ENCODE measurements around the gene PSD2. TPM values are rescaled to one million over a fixed set of nuclear protein-coding genes. Genes with fewer than 3 reads are reported as not detected.

PSD2 gene
- total RNA-seq, 1 experiment from 2014 or later: 0.05 TPM

- CTCF ChIA-PET: interaction anchor here (0.6 to 3.7 kb wide), 7 partner anchors 9 to 180 kb away, joined by 3 to 42 read pairs (median 7); no protein-coding TSS in a partner anchor
- TF ChIP-seq TCF7L2 (IDR thresholded peaks at IDR 0.05; ENCODE audit: low read depth, low read length) (no peak), SIN3A (IDR thresholded peaks at IDR 0.05; ENCODE audit: borderline replicate concordance, insufficient read depth, low read depth, low read length) (no peak), POLR2AphosphoS5 (IDR thresholded peaks at IDR 0.05; ENCODE audit: low read depth, low read length) (no peak)
- TF ChIP-seq, protein P1, sequence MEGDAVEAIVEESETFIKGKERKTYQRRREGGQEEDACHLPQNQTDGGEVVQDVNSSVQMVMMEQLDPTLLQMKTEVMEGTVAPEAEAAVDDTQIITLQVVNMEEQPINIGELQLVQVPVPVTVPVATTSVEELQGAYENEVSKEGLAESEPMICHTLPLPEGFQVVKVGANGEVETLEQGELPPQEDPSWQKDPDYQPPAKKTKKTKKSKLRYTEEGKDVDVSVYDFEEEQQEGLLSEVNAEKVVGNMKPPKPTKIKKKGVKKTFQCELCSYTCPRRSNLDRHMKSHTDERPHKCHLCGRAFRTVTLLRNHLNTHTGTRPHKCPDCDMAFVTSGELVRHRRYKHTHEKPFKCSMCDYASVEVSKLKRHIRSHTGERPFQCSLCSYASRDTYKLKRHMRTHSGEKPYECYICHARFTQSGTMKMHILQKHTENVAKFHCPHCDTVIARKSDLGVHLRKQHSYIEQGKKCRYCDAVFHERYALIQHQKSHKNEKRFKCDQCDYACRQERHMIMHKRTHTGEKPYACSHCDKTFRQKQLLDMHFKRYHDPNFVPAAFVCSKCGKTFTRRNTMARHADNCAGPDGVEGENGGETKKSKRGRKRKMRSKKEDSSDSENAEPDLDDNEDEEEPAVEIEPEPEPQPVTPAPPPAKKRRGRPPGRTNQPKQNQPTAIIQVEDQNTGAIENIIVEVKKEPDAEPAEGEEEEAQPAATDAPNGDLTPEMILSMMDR (IDR thresholded peaks at IDR 0.05): no peak
- TF ChIP-seq, protein P2, sequence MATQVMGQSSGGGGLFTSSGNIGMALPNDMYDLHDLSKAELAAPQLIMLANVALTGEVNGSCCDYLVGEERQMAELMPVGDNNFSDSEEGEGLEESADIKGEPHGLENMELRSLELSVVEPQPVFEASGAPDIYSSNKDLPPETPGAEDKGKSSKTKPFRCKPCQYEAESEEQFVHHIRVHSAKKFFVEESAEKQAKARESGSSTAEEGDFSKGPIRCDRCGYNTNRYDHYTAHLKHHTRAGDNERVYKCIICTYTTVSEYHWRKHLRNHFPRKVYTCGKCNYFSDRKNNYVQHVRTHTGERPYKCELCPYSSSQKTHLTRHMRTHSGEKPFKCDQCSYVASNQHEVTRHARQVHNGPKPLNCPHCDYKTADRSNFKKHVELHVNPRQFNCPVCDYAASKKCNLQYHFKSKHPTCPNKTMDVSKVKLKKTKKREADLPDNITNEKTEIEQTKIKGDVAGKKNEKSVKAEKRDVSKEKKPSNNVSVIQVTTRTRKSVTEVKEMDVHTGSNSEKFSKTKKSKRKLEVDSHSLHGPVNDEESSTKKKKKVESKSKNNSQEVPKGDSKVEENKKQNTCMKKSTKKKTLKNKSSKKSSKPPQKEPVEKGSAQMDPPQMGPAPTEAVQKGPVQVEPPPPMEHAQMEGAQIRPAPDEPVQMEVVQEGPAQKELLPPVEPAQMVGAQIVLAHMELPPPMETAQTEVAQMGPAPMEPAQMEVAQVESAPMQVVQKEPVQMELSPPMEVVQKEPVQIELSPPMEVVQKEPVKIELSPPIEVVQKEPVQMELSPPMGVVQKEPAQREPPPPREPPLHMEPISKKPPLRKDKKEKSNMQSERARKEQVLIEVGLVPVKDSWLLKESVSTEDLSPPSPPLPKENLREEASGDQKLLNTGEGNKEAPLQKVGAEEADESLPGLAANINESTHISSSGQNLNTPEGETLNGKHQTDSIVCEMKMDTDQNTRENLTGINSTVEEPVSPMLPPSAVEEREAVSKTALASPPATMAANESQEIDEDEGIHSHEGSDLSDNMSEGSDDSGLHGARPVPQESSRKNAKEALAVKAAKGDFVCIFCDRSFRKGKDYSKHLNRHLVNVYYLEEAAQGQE (IDR thresholded peaks at IDR 0.05; ENCODE audit: insufficient read depth in 1 of 2, low read depth in 2 of 2, low read length in 1 of 2): no peak
- H3K27ac ChIP-seq (ENCODE audit: low read length): no peak overlapping the region
- POLR2A ChIA-PET: no interaction called here
- DNase-seq (ENCODE audit: low read depth, low spot score) (no peak), ATAC-seq (no peak; the same call in 1 of the 2 replicates)
- intact Hi-C loops (cut with micrococcal nuclease; ENCODE audit: unreplicated experiment) (loop anchor here (5.0 kb wide), 1 partner anchor 74 kb away; no protein-coding TSS in a partner anchor), in situ Hi-C loops (cut with HindIII; ENCODE audit: low pct_unique_long_range_greater_than_20kb, low sequenced_read_pairs) (no loop called here)
- no peaks in the 10 kb centered on the region for H3K4me1 ChIP-seq (ENCODE audit: control insufficient read depth, insufficient read depth, low read length)
- no peaks in the 10 kb centered on the region for H3K36me3 ChIP-seq (ENCODE audit: control insufficient read depth, insufficient read depth, low read length)
- no peaks in the 10 kb centered on the region for H3K27me3 ChIP-seq (ENCODE audit: control insufficient read depth, insufficient read depth, low read length)
- BruUV-seq (replicated peaks): no TSS peak
- H3K4me3 ChIP-seq (ENCODE audit: low read depth in 2 of 2, low read length in 2 of 2): peak overlapping the region in 1 of 2 experiments; percentile 92; a peak in 2 of 4 replicates
- no peaks in the 10 kb centered on the region for H3K9me3 ChIP-seq (ENCODE audit: control insufficient read depth, insufficient read depth, low read depth, low read length)
Measured at GRCh38 chr5:139788294-139788910, 7.2 kb upstream of the PSD2 start.

GRCh38 chr5:139789116-139789844 is 6.3 kb upstream of the PSD2 start:
- Histone ChIP-seq H3K36me3 (ENCODE audit: control insufficient read depth, insufficient read depth, low read length) (no peaks in the 10 kb centered on the region), H3K9me3 (ENCODE audit: control insufficient read depth, insufficient read depth, low read depth, low read length) (no peaks in the 10 kb centered on the region), H3K4me3 (ENCODE audit: low read depth in 2 of 2, low read length in 2 of 2) (no peak overlapping the region), H3K27ac (ENCODE audit: low read length) (no peak overlapping the region), H3K27me3 (ENCODE audit: control insufficient read depth, insufficient read depth, low read length) (no peaks in the 10 kb centered on the region), H3K4me1 (ENCODE audit: control insufficient read depth, insufficient read depth, low read length) (no peaks in the 10 kb centered on the region)
- in situ Hi-C loops (cut with HindIII; ENCODE audit: low pct_unique_long_range_greater_than_20kb, low sequenced_read_pairs) (no loop called here), intact Hi-C loops (cut with micrococcal nuclease; ENCODE audit: unreplicated experiment) (loop anchor here (5.0 kb wide), 1 partner anchor 73 kb away; no protein-coding TSS in a partner anchor)
- ChIA-PET CTCF (interaction anchor here (1.2 to 3.7 kb wide), 2 partner anchors 175 to 179 kb away, joined by 3 to 42 read pairs; no protein-coding TSS in a partner anchor), POLR2A (no interaction called here)
- DNase-seq (ENCODE audit: low read depth, low spot score) (no peak), ATAC-seq (no peak)
- TF ChIP-seq POLR2AphosphoS5 (IDR thresholded peaks at IDR 0.05; ENCODE audit: low read depth, low read length): no peak
- no TSS peak for BruUV-seq (replicated peaks)
